Measurements from ENCODE around the gene C11orf21. TPM values are rescaled to one million over a fixed set of nuclear protein-coding genes. Genes with fewer than 3 reads are reported as not detected.

The C11orf21 gene
- total RNA-seq, 1 donor from 2014 or later: not detected

DNA sequence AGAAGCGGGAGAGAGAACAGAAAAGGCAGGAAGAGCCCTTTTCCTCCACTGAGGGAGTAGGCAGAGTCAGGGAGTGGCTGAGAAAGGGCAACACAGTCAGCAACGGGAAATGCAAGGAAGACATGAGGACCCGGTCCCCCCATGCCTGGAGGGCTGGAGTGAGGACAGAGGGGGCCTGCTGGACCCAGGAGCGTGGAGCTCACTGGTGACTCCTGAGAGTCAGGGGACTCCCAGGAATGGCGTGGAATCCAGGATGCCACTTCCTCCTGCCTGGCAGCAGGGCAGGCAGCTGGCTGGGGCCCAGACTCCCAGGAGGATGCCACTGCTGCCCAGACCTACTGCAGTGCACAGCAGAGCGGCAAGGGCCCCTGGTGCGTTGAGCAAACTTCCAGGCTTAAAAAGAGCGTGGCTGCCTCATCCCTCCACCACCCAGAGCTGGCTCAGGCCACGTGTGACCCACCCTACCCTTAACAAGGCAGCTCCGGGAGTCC lies 11.3 kb downstream of the C11orf21 start:
- Histone ChIP-seq H3K79me2 (ENCODE audit: insufficient read depth, low read length) (no peaks in the 10 kb centered on the region), H3K27me3 (ENCODE audit: insufficient read depth, low read length) (peaks cover 5% of the 10 kb centered on the region), H3K36me3 (ENCODE audit: insufficient read depth, low read length) (no peaks in the 10 kb centered on the region), H3K4me2 (ENCODE audit: low read length) (no peak overlapping the region), H3K4me1 (ENCODE audit: insufficient read depth, low read length) (no peaks in the 10 kb centered on the region), H2AFZ (ENCODE audit: low read depth, low read length) (no peak overlapping the region), H3K4me3 (ENCODE audit: insufficient read depth, low read depth, low read length) (no peak overlapping the region), H4K20me1 (ENCODE audit: insufficient read depth, low read length) (no peaks in the 10 kb centered on the region), H3K27ac (ENCODE audit: low read depth, low read length) (no peak overlapping the region), H3K9me3 (ENCODE audit: insufficient read depth, low read depth, low read length) (no peaks in the 10 kb centered on the region), H3K9ac (ENCODE audit: low read length) (no peak overlapping the region)
- peaks cover 12% of the 10 kb centered on the region for H3K9me3 Mint-ChIP-seq (ENCODE audit: unreplicated experiment)
- no peak overlapping the region for H3K4me3 Mint-ChIP-seq (ENCODE audit: unreplicated experiment)
- no peaks in the 10 kb centered on the region for H3K4me1 Mint-ChIP-seq (ENCODE audit: low read depth, unreplicated experiment)
- peaks cover 3% of the 10 kb centered on the region for H3K36me3 Mint-ChIP-seq (ENCODE audit: low read depth, unreplicated experiment)
- H3K27ac Mint-ChIP-seq (ENCODE audit: unreplicated experiment): no peak overlapping the region
- FAIRE-seq: no peak
- DNase-seq (ENCODE audit: low read depth): no peak
- TF ChIP-seq, protein P1, sequence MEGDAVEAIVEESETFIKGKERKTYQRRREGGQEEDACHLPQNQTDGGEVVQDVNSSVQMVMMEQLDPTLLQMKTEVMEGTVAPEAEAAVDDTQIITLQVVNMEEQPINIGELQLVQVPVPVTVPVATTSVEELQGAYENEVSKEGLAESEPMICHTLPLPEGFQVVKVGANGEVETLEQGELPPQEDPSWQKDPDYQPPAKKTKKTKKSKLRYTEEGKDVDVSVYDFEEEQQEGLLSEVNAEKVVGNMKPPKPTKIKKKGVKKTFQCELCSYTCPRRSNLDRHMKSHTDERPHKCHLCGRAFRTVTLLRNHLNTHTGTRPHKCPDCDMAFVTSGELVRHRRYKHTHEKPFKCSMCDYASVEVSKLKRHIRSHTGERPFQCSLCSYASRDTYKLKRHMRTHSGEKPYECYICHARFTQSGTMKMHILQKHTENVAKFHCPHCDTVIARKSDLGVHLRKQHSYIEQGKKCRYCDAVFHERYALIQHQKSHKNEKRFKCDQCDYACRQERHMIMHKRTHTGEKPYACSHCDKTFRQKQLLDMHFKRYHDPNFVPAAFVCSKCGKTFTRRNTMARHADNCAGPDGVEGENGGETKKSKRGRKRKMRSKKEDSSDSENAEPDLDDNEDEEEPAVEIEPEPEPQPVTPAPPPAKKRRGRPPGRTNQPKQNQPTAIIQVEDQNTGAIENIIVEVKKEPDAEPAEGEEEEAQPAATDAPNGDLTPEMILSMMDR (IDR thresholded peaks at IDR 0.05; ENCODE audit: insufficient read depth, low read depth, low read length): no peak
- TF ChIP-seq EZH2 (IDR thresholded peaks at IDR 0.05; ENCODE audit: insufficient read depth, low read length): no peak
- H3K27me3 Mint-ChIP-seq (ENCODE audit: low read depth, unreplicated experiment): peaks cover 72% of the 10 kb centered on the region

DNA sequence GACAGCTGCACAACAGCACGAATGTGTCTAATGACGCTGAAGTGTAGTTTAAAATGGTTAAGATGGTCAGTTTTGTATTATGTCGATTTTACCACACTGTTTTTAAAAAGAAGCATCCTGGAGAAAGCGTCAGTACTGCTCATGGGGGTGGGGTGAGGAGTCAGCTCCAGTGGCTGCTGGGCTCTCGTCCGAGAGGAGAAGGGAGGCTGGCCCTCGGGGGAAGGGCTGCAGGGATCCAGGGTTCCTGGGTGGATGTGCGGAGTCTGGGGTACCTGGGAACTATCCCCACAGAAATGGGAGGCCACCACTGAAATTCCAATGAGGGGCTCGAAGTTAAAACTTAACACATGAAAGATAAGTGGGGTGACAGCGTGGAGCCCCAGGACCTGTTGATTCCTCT lies 11.9 kb downstream of the C11orf21 start:
- no peaks in the 10 kb centered on the region for H3K4me1 Mint-ChIP-seq (ENCODE audit: low read depth, unreplicated experiment)
- H3K79me2 ChIP-seq (ENCODE audit: insufficient read depth, low read length): no peaks in the 10 kb centered on the region
- H2AFZ ChIP-seq (ENCODE audit: low read depth, low read length): no peak overlapping the region
- H3K9ac ChIP-seq (ENCODE audit: low read length): no peak overlapping the region
- H3K36me3 Mint-ChIP-seq (ENCODE audit: low read depth, unreplicated experiment): peaks cover 3% of the 10 kb centered on the region
- no peak overlapping the region for H3K4me3 ChIP-seq (ENCODE audit: insufficient read depth, low read depth, low read length)
- DNase-seq (ENCODE audit: low read depth) (no peak), FAIRE-seq (no peak)
- peaks cover 7% of the 10 kb centered on the region for H3K27me3 ChIP-seq (ENCODE audit: insufficient read depth, low read length)
- no peaks in the 10 kb centered on the region for H3K4me1 ChIP-seq (ENCODE audit: insufficient read depth, low read length)
- H3K4me3 Mint-ChIP-seq (ENCODE audit: unreplicated experiment): no peak overlapping the region
- H4K20me1 ChIP-seq (ENCODE audit: insufficient read depth, low read length): no peaks in the 10 kb centered on the region
- no peaks in the 10 kb centered on the region for H3K9me3 ChIP-seq (ENCODE audit: insufficient read depth, low read depth, low read length)
- H3K9me3 Mint-ChIP-seq (ENCODE audit: unreplicated experiment): peaks cover 13% of the 10 kb centered on the region
- H3K27ac Mint-ChIP-seq (ENCODE audit: unreplicated experiment): no peak overlapping the region
- TF ChIP-seq EZH2 (IDR thresholded peaks at IDR 0.05; ENCODE audit: insufficient read depth, low read length): no peak
- TF ChIP-seq, protein P1 (IDR thresholded peaks at IDR 0.05; ENCODE audit: insufficient read depth, low read depth, low read length): no peak
- H3K27me3 Mint-ChIP-seq (ENCODE audit: low read depth, unreplicated experiment): peaks cover 69% of the 10 kb centered on the region
- H3K36me3 ChIP-seq (ENCODE audit: insufficient read depth, low read length): no peaks in the 10 kb centered on the region
- H3K27ac ChIP-seq (ENCODE audit: low read depth, low read length): no peak overlapping the region
- H3K4me2 ChIP-seq (ENCODE audit: low read length): no peak overlapping the region

DNA sequence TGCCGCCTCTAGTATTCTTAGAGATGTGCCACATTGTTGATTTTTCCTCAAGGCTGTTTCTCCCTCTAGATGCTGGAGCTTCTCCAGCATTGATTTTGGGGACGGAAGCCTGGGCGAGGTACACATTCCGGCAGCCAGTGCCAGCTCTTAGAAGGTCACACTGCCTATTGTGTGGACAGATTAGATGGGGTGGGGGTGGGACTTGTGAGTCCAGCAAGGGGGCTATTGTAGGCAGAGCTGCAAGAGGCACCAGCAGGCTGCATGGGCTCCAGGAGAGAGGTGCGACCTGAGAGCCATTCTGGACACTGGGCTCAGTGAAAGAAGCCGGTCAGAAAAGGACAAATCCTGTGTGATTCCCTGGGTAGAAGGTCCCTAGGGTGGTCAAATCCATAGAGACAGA lies 12.4 kb downstream of the C11orf21 start:
- peaks cover 8% of the 10 kb centered on the region for H3K9me3 Mint-ChIP-seq (ENCODE audit: unreplicated experiment)
- no peak for FAIRE-seq
- Histone ChIP-seq H3K4me2 (ENCODE audit: low read length) (no peak overlapping the region), H4K20me1 (ENCODE audit: insufficient read depth, low read length) (no peaks in the 10 kb centered on the region), H3K9me3 (ENCODE audit: insufficient read depth, low read depth, low read length) (no peaks in the 10 kb centered on the region), H3K27me3 (ENCODE audit: insufficient read depth, low read length) (peaks cover 7% of the 10 kb centered on the region), H3K27ac (ENCODE audit: low read depth, low read length) (no peak overlapping the region), H3K4me3 (ENCODE audit: insufficient read depth, low read depth, low read length) (no peak overlapping the region), H3K4me1 (ENCODE audit: insufficient read depth, low read length) (no peaks in the 10 kb centered on the region), H3K9ac (ENCODE audit: low read length) (no peak overlapping the region), H3K79me2 (ENCODE audit: insufficient read depth, low read length) (no peaks in the 10 kb centered on the region), H2AFZ (ENCODE audit: low read depth, low read length) (no peak overlapping the region), H3K36me3 (ENCODE audit: insufficient read depth, low read length) (no peaks in the 10 kb centered on the region)
- DNase-seq (ENCODE audit: low read depth): no peak
- H3K4me3 Mint-ChIP-seq (ENCODE audit: unreplicated experiment): no peak overlapping the region
- TF ChIP-seq EZH2 (IDR thresholded peaks at IDR 0.05; ENCODE audit: insufficient read depth, low read length): no peak
- TF ChIP-seq, protein P1 (IDR thresholded peaks at IDR 0.05; ENCODE audit: insufficient read depth, low read depth, low read length): no peak
- no peaks in the 10 kb centered on the region for H3K4me1 Mint-ChIP-seq (ENCODE audit: low read depth, unreplicated experiment)
- H3K27ac Mint-ChIP-seq (ENCODE audit: unreplicated experiment): no peak overlapping the region
- H3K27me3 Mint-ChIP-seq (ENCODE audit: low read depth, unreplicated experiment): peaks cover 68% of the 10 kb centered on the region
- H3K36me3 Mint-ChIP-seq (ENCODE audit: low read depth, unreplicated experiment): peaks cover 3% of the 10 kb centered on the region

Data from astrocyte (in vitro differentiated cells and primary cell).